Fibroblast of skin of scalp (primary cell): ENCODE measurements around the gene CDKN1B. TPM values are rescaled to one million over a fixed set of nuclear protein-coding genes. Genes with fewer than 3 reads are reported as not detected.

ENCODE experiments used
- DNase-seq: peaks from one replicate; pipeline ENCODE4 v3.0.0-alpha.2; 2013
- polyA plus RNA-seq, 2 experiments: library from polyadenylated mRNA; unstranded; fragments of 120-200 nt; gene quantifications; one replicate each; pipeline ENCODE4 v1.2.1, GENCODE V29; 2013; ENCODE audit not compliant: insufficient read length in 2 of 2

CDKN1B gene
- polyA plus RNA-seq (2013, experiment 1 of 2; ENCODE audit: insufficient read length) = 31.8 TPM
- polyA plus RNA-seq (2013, experiment 2 of 2; ENCODE audit: insufficient read length) = 33.7 TPM

DNA sequence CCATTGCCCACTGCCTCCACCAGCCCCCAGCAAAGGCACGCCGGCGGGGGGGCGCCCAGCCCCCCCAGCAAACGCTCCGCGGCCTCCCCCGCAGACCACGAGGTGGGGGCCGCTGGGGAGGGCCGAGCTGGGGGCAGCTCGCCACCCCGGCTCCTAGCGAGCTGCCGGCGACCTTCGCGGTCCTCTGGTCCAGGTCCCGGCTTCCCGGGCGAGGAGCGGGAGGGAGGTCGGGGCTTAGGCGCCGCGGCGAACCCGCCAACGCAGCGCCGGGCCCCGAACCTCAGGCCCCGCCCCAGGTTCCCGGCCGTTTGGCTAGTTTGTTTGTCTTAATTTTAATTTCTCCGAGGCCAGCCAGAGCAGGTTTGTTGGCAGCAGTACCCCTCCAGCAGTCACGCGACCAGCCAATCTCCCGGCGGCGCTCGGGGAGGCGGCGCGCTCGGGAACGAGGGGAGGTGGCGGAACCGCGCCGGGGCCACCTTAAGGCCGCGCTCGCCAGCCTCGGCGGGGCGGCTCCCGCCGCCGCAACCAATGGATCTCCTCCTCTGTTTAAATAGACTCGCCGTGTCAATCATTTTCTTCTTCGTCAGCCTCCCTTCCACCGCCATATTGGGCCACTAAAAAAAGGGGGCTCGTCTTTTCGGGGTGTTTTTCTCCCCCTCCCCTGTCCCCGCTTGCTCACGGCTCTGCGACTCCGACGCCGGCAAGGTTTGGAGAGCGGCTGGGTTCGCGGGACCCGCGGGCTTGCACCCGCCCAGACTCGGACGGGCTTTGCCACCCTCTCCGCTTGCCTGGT lies at the start of gene CDKN1B:
Gene CDKN1B (plus strand): TSS at position 576 of the 793 bp plus-strand sequence. CDS start 472 bp downstream, outside the sequence.
- peak; percentile 95 for DNase-seq

DNA sequence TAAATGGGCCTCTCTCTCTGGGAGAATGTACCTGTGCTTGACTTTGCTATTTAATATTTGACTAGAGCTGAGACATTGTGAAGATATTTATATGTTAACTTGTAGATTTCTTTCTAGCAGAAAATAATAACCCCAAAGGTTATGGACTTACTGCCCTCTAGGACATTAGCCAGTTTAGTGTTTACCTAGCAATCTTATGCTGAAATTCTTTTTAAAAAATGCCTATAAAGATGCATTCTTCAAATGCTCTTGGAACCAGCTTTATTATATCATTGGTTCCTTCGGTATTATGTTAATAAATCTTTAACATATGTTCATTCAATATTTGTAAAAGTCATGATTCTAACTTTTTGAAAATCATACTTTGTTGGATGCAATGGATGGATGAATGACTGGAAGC lies 49.2 kb upstream of the CDKN1B start:
- no peak for DNase-seq

DNA sequence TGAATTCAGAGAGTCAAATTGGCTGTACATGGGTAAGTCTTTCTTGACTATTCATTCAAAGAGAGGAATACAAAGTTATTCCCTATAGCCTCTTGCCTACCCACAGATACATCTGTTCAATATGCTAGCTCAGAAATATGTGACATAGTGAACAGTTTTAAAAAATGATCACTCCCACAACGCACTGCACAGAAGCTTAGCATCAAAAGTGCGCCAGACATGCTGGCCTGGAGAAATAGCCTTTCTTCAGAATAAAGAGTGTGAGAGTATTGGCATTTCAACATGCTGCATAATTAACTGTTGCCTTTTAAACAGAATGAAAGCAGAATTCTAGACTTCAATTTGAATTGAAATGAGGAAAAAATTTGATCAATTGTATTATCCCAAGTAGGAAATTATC lies 48.1 kb upstream of the CDKN1B start:
- no peak for DNase-seq

DNA sequence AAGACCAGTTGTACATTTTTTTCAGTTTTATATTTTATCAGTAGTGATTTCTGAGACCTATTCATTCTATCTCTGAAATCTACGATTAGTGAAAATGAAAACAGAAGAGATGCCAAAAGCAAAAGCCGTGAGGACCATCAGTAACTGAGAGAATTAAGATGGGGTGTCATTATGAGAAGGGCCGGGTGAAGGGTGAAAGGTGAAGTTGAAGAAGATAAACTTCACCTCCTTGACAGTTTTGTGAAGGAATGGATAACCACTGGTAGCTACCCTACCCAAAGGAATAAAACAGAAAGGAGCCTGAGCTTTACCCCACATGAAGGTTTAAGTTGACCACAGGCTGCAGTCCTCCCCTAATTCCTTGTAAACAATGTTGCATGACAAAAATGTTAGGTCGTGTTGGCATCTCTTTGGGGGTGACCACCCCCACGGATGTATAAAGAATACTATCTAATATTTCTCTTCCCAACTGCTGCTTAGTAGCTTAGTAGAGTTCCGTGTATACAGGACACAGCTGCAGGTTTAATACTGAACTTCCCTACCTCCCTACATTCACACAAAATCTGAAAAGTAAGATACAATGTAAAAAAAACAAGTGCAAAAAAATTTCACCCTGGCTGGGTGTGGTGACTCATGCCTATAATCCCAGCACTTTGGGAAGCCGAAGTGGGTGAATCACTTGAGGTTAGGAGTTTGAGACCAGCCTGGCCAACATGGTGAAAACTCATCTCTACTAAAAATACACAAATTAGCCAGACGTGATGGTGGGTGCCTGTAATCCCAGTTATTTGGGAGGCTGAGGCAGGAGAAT lies 45.1 kb upstream of the CDKN1B start:
- DNase-seq = peak; percentile 63

DNA sequence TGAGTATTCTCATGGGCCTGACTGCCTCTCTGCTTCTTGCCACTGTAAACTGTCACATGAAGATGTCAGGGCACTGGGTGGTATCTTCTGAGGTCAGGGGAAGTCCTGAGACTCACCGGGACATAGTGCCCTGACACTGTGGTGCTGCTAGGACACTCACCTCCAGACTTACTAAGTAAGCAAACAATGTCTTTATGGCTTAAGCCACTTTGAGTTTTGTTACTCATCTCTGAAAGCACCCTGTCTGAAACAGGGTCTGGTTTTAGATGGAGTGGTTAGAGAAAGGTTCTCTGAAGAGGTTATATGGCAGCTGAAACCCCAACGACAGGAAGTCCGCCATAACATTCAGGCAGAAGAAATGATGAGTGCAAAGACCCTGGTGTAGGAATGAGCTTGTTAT lies 43.9 kb upstream of the CDKN1B start:
- DNase-seq = no peak

DNA sequence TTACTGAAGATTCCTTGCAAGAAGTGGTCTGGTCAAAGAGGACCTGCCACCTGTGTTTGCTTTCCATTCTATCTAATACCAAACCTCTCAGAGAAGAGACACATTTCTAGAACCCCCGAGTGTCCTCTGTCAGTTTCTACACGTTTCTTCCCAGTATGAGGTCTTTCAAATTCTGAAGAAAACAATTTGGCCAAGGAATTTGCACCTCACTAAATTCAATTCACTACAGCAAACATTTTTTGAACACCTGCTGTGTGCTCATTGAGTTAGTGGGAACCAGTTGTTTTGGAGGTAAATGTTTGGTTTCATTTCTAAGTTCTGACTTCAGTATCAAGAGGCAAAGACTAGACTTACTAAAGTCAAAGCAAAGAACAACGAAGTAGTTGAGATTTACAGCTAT lies 40.6 kb upstream of the CDKN1B start:
- DNase-seq = no peak

DNA sequence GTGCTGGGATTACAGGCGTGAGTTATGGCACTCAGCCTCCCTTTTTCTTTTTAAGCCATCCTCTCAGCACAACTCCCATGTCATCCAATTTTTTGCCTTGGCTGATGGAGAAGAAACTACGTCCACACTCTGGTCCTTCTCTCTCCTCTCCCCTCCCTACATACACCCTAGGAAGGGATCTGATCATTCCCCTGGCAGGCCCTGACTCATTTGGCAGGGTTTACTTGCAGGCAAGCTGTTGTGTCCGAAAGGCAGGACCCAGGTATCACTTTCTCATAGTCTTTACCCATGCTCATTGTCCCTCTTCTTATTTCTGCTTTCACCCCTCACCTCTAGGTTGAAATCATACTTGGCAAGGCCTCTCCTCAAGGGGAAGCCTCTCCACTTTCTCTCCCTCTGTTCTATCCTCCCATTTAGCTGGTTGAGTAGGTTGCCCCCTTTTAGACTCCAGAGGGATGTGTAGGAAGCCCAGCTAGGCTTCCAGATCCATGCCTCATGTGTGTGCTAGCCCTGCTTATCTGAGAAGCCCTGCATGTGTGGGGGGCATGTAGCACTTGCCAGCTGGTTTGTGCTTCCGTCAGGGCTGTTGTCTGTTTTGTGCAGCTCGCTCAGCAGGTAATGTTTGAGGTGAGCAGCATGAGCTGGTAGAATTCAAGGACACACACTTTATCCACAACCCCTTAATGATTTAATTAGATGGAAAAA lies 36.0 kb upstream of the CDKN1B start:
- DNase-seq = no peak

DNA sequence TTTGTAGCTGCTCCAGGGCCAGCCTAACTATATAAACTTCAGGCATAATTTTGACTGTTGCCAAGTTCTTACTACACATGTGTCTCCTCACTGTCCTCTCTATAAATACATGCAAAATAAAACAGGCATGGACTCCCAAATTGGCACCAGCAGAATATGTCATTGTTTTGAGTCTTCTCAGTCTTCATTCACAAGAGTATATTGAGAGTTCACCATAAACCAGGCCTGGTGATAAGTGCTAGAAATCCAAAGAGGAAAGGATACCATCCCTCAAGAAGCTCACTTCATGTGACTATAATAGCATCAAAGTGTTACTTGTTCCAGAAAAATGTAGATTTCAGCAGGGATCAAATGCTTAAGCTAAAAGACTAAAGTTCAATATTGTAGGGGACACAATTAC lies 34.9 kb upstream of the CDKN1B start:
- no peak for DNase-seq

DNA sequence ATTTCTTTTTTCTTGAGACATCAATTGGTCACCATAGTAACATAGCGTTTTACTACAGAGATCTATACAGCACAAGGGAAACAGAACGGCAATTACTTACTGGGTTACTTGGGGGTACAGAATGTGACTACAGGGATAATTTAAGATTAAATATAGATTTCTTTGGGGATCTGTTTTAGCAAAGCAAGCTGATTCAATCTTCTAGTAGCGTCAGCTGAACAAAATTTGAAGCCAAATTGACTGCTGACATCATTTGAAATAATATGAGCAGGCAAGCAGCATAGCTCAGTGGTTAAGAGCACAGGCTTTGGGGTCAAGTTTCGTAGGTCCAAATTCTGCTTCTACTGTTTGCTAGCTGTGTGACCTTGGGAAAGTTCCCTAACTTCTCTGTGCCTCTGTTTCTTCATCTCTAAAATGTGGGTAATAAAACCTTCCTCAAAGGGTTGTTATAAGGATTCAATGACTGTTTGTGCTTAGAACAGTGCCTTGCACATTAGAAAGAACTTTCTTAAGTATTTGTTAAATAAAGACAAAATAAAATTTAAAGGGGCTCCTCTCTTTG lies 34.0 kb upstream of the CDKN1B start:
- no peak for DNase-seq

DNA sequence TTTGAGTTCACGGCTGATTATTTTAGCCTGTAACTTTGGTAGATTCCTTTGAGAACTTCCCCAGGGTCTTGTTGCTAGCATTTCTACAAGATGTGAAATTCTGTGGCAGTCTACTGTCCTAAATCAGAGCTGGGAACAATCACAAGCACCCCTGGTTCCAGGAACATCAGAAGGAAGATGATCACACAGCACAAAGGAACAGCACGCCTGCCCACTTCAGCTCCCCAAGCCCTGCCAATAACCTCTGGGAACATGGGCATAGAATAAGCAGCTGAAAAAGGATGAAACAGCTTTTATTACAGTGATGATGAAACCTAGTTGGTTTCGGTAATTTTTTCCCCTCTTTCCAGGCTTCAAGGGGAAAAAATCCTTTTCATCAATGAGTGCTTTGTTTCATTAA lies 33.4 kb upstream of the CDKN1B start:
- DNase-seq = no peak

DNA sequence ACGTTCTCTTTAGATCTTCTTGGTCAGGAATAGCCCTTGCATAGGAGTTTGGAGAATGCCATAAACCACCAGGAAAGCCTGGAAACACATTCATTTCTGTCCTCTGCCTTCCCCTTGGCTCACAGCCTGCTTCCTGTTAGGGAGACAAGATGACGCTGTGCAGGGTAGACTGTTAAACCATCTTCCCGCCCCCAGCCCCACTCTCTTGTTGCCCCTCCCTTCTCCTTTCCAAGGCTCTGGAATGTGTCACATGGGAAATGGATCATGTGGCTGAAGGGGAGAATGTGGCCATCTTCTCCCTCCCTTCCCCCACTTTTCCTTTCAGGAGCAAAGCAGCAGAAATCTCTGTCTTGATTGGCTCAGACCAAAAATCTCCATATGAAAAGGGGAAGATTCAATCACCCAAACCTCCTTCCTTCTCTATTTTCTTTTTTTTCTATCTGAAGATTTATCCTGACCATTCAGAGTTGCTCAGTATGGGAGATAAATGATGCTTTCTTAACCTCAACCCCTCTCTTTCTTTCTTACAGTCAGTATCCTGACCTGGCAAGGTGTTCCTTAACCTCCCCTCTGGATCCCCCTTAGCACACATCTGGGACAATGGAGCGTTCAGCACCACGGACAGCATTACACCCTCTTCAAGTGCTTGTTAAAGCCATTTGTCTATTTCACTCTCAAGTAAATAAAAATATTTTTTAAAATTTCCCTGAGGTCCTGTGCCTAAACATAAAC lies 32.6 kb upstream of the CDKN1B start:
- DNase-seq = peak; percentile 53

DNA sequence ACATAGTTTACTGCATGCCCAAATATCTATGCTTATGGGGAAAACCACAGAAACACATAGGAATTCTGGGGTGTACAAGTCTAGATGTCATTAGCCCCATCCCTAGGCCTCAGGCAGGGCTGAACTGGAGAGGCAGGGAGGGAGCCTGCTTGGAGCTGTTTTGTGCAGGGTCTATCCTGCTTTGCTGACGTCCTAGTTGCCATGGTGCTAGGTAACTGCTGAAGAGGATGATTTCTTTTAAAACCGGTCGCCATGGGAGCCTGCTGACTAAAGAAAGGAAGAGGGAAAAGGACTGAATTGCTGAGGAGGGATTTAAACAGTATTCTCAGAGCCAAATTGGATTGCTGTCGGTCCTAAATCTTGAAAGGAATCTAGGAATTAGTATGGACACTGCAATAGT lies 31.9 kb upstream of the CDKN1B start:
- no peak for DNase-seq

DNA sequence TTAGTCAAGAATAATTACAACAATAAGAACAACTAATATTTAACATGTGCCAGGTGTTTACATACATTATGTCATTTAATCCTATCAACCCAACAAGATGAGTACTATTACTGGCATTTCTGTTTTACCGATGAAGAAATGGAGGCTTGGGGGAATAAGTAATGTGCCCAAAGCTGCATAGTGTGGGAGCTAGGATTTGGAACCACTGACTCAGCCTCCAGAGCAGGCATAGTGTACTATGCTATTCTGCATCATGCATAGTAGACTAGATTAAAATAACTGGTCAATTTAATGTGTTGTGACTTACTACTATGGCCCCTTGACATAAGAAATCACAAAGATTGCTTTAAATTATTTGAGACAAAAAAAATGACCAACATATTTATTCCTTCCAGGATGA lies 30.7 kb upstream of the CDKN1B start:
- no peak for DNase-seq

DNA sequence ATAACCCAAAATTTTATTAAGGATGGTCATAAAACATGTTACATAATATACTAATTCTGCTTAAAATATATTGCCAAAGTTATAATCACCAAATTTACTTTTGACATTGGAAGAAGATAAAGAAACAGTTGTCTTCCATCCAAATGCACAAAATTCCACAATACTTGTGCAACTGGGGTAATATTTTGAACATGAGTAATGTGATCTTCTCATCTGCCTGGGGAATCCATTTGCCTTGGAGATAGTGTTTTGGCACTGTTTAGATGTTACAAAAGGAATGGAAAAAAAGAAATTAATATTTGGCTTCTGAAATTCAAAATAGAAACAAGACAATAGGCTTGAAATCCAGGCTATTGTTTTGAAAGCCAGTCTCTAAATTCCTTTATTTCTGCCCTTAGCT lies 30.2 kb upstream of the CDKN1B start:
- DNase-seq = peak; percentile 51

DNA sequence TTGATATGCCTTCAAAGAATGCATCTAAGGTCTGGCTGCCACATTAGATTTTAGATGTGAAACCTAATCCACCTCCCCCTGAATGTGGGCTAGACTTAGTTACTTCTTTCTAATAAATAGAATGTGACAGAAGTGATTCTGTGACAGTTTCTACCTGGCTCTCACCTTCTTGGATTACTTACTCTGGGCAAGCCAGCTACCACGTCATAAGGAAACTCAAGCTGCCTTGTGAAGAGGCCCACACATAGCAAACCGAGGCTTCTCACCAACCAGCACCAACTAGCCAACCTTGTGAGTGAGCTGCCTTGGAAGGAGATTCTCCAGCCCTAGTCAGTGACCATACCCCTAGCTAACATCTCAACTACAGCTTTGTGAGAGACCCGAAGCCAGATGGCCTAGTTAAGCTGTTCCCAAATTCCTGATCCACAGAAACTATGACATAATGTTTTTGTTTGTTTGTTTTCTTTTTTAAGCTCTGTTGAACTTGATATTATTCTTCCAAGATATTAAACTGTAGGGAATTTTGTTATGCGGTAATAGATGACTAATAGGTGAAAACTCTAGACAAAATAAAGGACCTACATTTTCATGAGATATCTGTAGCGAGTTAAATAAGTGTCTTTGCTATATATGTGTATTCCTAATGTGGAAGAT lies 27.4 kb upstream of the CDKN1B start:
- DNase-seq = no peak

DNA sequence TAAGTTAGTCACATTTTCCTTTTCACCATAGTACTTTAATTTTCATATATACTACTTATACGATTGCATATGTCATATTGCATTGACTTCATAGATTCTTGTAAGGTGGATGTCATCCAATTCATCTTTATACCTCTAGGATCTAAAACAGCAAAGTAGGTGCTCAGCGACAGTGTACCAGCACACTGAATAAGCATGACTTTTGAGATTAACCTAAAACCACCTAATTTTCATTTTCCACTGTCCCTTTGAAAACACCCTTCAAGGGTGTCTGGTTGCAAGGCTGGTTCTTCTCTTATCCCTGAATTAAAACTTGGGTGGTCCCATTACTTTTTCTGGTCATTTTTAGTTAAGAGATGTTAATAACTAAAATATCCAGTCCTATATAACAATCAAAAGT lies 25.6 kb upstream of the CDKN1B start:
- DNase-seq = no peak

DNA sequence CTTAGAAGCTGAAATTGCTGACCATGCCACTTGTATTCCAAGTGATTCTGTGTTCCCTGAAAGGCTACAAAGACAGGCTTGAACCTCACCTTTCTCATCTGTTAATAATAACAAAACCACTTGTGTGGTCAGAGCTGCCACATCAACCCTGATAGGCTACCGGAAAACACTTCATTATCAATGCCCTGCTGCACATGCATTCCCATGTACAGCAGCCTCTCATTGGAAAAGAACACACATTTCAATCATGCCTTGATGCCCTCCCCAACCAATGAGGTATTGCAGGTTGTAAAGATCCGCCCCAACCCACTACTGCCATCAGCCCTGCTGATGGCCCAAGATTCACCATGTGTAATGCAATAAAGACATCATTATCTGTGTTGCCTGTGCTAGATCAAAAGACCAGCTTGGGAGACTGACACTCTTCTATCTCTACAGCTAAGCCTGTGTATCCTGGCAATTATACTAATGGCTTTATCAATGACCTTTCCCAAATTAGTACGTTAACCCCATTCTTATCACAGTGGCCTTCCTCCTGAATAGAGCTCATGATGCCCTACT lies 24.0 kb upstream of the CDKN1B start:
- no peak for DNase-seq

DNA sequence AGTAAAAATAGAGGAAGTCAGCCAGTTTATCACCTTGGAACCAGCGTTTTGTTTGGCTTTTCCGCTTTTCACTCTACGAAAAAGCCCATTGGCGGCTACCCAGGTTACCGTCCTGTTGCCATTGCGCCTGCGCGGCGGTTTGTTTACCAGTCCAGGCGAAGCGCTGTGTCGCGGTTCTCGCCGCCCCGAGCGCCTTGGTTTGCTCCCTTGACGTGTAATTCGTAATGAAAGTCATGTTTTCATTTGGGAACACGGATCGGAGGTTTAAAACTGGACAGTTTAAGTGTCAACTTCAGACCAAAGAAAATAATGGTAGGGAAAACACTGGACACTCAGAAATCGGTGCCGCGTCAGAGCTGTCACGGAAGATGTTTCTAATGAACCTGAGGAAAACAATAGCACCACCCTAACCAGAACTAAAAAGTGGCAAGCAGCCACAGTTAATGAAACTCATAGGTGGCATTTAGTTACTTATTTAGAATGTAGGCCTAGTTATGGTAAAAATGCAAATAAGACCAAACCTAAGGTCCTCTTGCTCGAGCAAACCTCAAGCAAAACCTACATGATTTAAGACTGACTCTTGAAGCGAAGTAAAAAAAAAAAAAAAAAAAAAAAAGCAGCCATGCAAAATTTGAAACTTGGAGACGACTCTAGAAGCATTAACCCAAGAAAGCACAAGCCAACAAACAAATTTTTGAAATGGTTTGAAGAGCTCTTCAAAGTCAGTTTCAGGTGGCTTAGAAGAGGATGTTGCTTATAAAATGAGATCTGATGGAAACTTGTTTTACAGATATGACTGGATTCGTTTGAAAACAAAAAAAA lies 20.4 kb upstream of the CDKN1B start:
- DNase-seq = peak; percentile 85

DNA sequence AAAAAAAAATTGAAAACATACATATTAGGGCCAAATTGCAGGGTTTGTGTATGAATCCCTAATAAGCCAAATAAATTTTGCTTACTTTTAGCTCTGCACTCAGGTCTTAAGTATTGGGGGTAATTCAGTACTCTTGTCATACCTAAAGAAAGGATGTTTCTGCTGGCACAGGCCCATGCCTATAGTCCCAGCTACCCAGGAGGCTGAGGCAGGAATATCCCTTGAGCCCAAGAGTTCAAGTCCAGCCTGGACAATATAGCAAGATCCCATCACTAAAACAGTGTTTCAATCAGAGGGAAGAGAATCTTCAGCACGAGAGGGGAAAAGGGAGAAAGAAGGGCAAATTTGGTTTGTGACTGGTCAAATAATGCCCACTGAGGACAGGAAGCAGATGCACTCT lies 17.8 kb upstream of the CDKN1B start:
- DNase-seq = no peak

DNA sequence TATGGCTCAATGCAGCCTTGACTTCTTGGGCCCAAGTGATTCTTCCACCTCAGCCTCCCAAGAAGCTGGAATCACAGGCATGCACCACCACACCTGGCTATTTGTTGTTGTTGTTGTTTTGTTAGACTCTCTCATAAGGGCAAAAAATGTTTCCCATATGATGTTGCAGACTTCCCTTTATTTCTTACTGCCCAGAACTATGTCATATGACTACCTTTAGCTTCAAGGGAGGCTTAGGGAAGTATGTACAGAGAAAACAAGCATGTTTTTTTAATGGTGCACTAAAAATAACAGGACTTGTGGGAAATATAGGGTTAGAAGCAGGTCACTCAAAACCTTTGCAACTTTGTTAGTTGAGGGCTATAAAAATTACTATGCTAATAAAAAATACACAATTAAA lies 16.9 kb upstream of the CDKN1B start:
- no peak for DNase-seq
